GM19467 (cell line): ENCODE results near the gene HTD2.
"Not testable (repeated sequence)": the region's sequence is repeated elsewhere in the genome, so short reads cannot be mapped to it uniquely, and the experiment has no call there.

Source experiments
- ATAC-seq: cut with Tn5 transposase; IDR thresholded peaks from one replicate; pipeline ENCODE4 v1.9.1; 2021; ENCODE audit warnings: mild to moderate bottlenecking, moderate library complexity; ENCODE audit not compliant: unreplicated experiment

Gene HTD2

DNA sequence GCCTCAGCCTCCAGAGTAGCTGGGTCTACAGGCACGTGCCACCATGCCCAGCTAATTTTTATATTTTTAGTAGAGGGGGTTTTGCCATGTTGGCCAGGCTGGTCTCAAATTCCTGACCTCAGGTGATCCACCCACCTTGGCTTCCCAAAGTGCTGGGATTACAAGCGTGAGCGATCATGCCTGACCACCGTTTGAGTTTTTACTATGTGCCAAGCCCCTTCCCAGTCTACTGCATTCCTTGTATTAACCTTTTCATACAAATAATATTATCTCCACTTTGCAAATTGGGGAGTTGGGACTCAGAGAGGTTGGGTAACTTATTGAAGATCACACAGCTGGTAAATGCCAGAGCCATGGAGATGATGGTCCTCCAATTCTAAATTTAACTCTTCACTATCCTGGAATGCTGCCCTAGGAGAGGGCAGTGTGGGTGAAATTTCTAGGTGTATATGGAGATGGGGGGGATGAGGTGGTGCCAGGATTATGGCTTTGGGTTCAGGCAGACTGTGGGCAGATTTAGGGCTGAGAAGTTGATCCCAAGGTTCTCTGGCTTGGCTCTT, 25.4 kb downstream of the HTD2 start:
- no peak for ATAC-seq

DNA sequence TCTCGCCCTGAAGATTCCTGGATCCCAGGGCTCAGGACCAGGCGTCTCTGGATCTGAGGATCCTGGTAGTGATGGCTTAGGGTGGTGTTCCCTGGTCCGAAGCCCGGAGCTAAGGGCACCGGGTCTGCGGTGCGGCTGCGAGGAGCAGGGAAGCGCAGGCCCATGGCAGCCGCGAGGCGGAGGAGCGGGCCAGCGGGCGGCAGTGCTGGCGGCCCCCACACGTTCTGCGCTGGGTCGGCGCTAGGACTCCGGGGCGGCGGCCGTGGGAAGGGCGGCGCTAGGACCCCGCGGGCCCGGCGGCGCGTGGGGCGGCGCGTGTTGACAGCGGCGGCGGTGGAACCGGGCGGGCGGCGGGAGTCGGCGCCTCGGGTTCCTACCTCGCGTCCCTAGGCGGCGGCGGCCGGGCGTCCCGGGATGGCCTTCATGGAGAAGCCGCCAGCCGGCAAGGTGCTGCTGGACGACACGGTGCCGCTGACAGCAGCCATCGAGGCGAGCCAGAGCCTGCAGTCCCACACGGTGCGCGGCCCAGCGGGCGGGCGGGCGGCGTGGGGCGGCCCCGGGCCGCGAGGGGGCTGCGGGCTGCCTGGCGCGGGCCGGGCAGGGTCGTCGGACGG, 26.4 kb downstream of the HTD2 start, which contains the start of gene PXK:
PXK (plus strand) TSS at position 318 of the 614 bp plus-strand sequence; CDS start at position 415, 97 bp downstream.
- peak; percentile 95 for ATAC-seq

DNA sequence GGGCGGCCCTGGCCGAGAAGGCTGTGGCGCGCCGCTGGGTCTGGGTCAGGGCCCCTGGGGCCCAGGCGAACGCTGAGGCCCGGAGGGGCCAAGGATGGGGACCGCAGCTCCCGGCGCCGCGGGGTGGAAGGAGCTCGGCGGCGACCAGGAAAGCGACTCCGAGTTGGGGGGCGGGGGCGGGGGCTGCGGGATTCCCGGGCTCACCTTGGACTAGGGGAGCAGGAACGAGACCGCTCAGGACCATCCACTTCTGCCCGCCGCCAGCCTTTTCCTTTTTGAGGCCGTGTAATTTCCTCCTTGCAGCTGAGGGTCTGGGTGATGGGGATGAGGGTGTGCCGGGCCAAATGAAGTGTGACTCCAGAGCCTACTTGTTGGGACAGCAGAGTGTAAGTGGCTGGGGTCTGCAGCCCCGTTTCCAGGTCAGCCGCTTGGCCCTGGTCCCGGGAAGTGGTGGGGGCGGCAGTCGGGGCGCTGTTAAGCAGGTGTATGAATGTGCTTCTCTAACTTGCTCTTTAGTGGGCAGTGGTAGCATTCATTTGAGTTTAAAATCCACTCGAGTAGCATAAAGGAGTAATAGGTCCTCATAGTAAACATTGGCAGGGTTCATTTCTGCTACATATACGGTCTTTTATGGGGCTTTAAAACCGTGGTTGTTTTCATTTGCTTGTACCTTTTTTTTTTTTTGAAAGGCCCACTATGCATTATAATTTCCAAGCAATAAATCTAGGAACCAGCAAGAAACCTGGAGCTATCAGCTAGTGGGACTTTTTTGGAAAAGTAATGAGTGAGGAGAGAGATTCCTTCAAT, 27.1 kb downstream of the HTD2 start:
- ATAC-seq: peak; percentile 15

DNA sequence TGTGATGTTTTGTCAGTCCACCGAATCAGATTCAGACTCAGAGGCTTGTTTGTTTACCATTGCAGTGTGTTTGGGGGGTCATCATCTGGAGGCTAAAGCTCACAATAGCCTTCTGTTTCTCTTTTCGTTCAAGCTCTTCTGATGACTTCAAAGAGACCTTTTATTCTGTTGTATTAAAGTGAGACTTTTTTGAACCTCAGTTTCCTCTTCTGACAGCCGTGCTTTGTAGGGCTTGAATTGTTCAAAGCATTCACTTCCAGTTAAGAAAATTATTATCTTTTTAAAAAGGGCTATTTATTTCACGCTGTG, 27.6 kb downstream of the HTD2 start:
- ATAC-seq: no peak

DNA sequence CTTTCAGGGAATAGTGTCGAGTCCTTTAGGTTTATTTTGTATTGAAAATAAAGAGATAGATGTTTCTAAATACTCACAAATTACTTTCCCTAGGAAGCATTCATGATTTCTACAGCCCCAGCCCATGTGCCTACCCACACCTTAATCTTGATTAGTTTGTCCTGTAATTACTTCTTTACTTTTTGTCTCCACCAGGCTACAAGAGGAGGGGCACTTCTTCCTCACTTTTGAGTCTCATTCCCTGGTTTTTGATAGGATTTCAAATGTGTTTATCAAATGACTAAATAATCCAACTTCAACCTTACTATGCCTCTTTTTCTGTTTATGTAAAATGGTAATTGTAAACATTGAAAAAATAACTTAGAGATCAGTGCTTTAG, 28.2 kb downstream of the HTD2 start:
- no peak for ATAC-seq

DNA sequence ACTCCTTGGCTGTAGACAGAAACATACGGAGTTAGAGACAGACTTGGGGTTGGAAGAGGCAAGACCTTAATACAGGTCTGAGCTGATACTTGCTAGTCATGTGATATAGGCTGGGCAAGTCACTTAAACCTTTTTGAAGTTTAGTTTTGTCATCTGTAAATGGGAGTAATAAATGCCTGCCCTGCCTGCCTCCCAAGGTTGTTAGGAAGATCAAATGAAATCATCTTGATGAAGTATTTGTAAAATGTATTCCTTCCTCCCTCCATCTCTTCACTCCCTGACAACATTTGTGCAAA, 29.3 kb downstream of the HTD2 start:
- no peak for ATAC-seq

DNA sequence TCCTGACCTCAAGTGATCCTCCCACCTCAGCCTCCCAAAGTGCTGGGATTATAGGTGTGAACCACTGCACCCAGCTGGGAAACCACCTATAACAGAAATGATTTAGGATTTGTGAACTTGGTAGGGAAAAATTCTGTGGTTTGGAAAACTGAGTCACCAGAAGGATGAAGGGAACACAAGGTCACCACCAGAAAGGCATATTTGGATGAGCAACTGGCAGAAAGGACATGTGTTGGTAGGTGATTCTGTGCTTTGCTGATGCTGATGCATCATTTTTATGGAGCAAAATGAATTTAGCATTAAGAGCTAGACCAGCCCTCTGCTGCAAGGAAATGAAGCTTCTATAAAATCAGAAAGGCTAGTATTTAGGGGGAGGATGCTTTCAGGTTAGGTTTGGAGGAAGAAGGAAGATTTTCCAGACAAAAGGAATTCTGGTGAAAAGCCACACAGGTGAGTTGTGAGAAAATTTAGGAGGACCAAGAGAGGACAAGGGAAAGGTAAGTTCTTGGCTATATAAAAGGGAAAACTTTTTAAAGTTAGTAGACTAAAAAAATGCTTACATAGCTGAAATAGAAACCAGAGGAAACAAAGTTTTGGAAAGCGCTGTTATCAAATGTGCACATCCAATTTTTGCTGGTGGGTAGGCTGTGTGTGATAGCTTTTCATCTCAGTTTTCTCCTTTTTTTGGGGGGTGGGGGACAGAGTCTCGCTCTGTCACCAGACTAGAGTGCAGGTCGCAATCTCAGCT, 30.0 kb downstream of the HTD2 start:
- ATAC-seq: no peak

DNA sequence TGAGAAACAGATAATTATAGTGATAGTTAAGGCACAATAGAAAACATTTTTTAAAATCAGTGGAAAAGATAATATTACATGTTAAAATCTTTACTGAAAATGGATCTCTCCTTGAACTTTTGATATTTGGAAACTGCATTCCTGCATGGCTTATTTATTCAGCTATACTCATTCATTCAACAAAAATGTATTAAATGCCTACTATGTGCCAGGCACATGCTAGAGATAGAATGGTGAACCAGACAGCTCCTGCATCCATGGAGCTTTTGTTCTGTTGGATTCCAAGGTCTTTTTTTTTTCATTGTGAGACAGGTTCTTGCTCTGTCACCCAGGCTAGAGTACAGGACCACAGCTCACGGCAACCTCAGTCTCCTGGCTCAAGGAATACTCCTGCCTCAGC, 30.9 kb downstream of the HTD2 start:
- ATAC-seq: no peak

DNA sequence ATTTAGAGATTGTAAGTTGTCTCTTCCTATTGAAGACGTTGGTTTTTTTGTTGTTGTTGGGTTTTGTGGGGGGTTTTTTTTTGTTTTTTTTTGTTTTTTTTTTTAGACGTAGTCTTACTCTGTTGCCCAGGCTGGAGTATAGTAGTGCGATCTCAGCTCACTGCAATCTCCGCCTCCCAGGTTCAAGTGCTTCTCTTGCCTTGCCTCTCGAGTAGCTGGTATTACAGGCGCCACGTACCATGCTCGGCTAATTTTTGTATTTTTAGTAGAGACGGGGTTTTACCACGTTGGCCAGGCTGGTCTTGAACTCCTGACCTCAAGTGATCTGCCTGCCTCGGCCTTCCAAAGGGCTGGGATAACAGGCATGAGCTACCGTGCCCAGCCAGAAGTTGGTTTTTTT, 32.8 kb downstream of the HTD2 start:
- ATAC-seq: not testable (repeated sequence)

DNA sequence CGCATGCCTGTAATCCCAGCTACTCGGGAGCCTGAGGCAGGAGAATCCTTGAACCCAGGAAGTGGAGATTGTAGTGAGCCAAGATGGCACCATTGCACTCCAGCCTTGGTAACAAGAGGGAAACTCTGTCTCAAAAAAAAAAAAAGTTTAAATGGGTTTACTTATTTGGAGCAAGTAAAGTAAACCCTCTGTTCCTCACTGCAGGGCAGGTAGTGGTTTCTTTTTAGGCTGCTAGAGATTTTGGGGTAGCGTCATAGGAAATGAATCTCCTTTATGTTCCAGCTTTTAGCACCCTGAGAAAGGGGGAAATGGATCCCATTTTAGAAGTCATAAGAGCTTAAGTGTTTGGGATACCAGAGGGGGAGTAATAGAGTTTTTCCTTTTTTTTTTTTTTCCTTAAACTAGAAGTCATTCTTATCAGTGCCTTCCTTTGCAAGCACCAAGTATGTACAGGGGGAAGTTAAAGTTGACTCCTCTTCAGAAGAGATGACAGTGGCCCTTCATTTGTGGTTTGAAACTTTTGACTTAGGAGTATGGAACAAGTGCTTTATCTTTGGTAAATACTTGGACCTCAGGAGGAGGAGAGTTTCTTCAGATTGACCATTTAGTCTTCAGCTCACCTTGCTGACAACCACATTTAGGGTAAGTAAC, 34.4 kb downstream of the HTD2 start:
- no peak for ATAC-seq

DNA sequence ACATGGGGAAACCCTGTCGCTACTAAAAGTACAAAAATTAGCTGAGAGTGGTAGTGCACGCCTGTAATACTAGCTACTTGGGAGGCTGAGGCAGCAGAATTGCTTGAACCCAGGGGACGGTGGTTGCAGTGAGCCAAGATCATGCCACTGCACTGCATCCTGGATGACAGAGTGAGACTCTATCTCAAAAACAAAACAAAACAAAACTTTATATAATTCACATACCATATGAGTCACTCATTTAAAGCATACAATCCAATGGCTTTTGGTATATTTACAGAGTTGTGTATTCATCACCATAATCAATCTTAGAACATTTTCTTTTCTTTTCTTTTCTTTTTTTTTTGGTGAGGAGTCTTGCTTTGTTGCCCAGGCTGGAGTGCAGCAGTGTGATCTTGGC, 35.1 kb downstream of the HTD2 start:
- ATAC-seq: no peak

DNA sequence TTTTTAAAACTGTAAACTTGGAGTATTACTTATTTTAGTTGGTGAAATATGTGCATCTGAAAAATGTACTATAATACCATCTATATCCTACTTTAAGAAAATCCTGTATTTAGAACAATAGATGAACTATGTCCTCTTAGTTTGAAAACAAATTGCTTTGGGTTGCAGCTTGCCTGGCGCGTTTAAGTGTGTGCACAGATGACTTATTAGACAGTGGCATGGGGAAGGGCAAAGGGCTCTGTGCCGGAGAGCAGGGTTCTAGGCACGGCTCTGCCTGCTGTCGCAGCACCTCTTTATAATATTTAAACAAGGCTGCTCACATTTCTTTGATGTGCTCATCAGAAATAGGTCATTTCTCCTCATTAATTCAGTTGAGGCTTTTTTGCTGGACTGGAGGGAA, 36.4 kb downstream of the HTD2 start:
- no peak for ATAC-seq

DNA sequence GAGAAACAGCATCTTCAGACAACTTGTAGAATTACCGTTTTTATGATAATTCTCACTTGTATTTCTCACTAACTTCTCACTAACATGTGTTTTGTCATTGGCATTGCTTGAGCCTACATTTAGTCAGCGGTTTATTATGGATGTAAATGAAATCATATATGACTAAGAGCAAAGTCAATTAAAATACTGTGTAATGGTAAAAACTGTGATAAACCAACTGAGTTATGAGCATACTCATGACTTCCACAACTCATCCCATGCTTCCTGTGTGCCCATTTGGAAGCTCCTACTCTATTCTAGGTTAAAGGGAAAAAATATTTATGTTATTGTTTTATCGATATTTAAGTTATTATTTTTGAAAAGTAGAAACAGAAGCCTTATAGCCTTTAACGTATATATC, 39.1 kb downstream of the HTD2 start:
- no peak for ATAC-seq

DNA sequence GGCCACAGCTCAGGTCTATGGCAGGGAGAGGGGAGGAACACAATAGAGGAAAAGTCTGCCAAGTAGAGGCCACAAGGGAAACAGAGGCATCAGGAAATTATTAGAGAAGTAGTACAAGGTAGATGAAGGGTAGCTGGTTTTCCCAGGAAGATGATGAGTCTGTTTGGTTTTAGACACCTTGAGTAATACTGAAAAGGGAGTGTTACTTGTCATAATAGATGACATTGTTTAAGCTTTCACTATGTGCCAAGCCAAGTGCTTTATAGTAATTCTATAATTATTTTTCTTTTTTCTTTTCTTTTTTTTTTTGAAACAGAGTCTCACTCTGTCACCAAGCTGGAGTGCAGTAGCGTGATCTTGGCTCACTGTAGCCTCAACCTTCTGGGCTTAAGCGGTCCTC, 40.0 kb downstream of the HTD2 start:
- no peak for ATAC-seq

DNA sequence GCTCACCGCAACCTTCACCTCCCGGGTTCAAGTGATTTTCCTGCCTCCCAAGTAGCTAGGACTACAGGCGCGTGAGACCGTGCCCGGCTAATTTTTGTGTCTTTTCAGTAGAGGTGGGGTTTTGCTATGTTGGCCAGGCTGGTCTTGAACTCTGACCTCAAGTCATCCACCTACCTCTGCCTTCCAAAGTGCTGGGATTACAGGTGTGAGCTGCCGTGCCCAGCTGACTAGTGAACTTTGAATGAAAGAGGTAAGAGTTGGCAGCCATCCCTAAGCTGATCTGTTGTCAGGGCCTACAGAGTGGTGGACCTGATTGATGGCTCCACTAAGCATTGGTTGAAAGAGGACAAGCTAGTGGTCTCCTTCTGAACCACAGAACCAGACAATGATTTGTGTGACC, 41.7 kb downstream of the HTD2 start:
- no peak for ATAC-seq

DNA sequence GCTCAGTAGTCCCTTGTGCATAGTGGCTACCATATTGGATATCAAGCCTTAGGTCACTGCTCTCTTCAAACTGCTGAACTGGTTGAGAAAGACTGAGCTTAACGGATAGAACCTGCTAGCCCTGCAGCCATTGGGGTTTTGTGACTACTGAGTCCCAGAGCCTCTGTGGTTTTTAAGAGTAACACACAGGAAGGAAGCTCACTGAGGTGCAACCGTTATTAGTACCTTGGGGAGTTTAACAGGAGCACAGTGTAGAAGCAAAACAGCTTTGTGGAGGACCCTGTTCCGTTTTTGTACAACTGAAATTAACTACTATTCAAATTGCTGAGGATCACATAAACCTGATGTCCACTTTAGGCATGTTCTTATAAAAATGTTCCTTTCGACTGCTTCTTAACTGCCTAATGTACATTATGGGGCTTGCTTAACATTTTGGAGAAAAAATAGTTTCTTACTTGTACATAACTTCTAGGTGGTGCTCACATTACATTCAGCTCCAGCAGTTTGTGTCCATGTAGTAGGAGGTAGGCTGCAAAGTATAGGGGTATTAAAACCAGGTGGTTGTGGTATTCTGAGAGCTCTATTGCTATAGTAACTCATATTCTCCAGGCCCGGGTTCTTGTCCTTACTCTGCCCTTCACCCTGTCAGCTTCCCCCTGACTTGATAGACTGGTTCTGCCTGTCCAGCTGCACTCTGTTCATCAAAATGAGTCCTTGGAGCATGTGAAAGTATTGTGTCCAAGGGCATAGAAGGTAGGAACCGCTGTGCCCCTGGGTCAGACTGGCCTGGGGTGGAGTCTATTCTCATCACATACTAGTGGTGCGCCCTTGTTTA, 43.7 kb downstream of the HTD2 start:
- peak; percentile 85 for ATAC-seq

DNA sequence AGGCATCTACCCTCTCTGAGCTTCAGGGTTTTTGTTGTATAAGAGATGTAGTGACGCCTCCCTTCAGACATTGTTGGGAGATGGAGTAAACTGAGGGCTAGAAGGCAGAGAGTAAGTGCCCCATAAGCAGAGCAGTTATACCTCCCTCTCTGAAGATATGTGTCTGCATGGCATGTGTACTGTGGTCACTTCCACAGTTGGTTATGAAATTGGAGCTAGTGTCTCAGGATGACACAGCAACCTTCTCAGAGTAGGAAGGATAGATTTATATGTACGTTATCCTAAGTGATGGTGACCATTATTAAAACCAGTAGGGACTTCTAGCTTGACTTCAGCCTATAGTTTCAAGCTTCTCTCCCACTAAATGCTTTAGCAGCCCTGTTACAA, 44.3 kb downstream of the HTD2 start:
- ATAC-seq: no peak

DNA sequence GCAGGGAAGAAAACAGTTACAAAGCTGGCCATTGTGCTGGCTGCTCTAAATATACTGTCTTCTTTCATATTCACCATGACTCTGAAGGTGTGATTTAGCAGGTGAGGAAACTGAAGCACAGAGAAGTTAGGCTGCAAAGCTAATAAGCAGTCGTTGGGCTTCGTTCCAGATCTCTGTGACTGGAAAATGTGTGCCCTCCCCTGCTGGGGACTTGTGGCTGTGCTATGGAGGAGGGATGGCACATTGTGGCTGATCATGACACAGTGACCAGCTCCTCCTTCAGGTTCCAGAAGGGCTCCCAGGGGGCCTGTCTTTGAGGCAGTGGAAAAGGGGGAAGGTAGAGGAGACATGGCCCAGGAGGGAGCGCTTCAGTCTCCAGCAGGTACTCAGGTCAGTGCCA, 45.6 kb downstream of the HTD2 start:
- ATAC-seq: no peak

DNA sequence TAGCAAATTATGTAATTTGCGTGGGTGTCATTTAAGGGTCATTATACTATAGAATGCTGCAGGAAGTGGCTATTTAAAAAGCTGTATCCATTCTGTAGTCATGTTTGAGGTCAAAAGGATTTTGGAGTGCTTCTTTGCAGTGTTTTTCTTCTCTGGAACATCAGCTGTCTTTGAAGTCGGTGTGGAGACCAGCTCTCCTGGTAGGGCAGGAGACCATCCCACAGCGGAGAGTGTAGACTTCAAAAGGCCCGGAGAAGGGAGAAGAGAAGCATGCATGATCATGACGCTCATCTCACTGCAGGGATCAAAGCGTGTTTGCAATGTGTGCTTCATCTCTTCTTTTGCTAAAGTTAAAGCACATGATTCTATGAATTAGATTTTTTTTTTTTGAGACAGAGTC, 46.3 kb downstream of the HTD2 start:
- no peak for ATAC-seq

DNA sequence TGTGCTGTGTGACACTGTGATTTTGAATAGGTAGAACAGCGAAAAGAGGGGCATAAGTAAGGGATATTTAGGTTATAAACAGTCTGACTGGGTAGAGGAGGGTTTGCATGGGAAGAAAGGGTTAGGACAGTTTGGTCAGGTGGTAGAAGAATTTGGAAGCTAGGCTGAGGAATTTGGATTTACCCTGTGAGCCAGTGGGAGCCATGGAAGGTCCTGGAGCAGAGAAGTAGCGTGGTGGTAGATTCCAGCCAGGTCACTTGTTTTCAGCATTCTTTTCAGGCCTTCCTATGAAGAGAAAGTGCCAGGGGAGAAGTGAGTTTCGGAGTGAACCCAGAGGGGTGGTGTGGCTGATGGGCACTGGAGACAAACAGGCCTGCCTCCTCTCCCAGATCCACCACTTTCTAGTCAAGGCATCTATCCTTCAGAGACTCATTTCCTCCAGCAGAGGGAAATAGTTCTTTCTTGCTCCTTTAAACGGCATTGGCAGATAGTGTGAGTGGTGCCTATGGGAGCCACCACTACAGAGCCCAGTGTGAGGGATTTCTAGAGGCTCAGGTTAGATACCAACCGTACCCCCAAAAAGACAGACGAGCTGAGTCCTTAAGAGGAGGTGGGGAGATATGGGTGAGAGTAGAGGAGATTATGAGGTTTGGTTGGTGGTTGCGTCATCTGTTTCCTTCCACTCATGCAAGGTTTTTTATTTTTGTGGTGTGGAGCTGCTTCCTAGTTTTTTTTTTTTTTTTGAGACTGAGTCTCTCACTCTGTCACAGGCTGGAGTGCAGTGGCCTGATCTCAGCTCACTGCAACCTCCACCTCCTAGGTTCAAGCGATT, 47.6 kb downstream of the HTD2 start:
- no peak for ATAC-seq
